GM18511 (cell line): ENCODE data around the gene SEL1L.
"Not testable (repeated sequence)": the region's sequence is repeated elsewhere in the genome, so short reads cannot be mapped to it uniquely, and the experiment has no call there.

Experiments used
- ATAC-seq: cut with Tn5 transposase; IDR thresholded peaks from one replicate; pipeline ENCODE4 v1.9.1; 2021; ENCODE audit warnings: mild to moderate bottlenecking, moderate library complexity; ENCODE audit not compliant: unreplicated experiment

Gene SEL1L

GRCh38 chr14:81449576-81449975 is 84.1 kb downstream of the SEL1L start:
- no peak for ATAC-seq

- no peak for ATAC-seq
Measured at GRCh38 chr14:81449114-81449513, 84.5 kb downstream of the SEL1L start.

GRCh38 chr14:81447021-81447764 is 86.5 kb downstream of the SEL1L start:
- ATAC-seq = no peak

GRCh38 chr14:81446279-81447007 is 87.2 kb downstream of the SEL1L start:
- ATAC-seq = no peak

GRCh38 chr14:81441626-81442134 is 92.0 kb downstream of the SEL1L start:
- ATAC-seq = no peak

- no peak for ATAC-seq
Measured at GRCh38 chr14:81440041-81440440, 93.6 kb downstream of the SEL1L start.

GRCh38 chr14:81437244-81437643 is 96.4 kb downstream of the SEL1L start:
- ATAC-seq = no peak

GRCh38 chr14:81436296-81437138 is 97.1 kb downstream of the SEL1L start:
- ATAC-seq = peak; percentile 80

GRCh38 chr14:81435391-81436295 is 98.0 kb downstream of the SEL1L start:
- ATAC-seq = peak; percentile 57

GRCh38 chr14:81435048-81435390 is 98.6 kb downstream of the SEL1L start:
- ATAC-seq = no peak

GRCh38 chr14:81434230-81434629 is 99.4 kb downstream of the SEL1L start:
- ATAC-seq = no peak

- no peak for ATAC-seq
Measured at GRCh38 chr14:81433378-81433777, 100.3 kb downstream of the SEL1L start.

- no peak for ATAC-seq
Measured at GRCh38 chr14:81432219-81432661, 101.4 kb downstream of the SEL1L start.

GRCh38 chr14:81430235-81430634 is 103.4 kb downstream of the SEL1L start:
- no peak for ATAC-seq

- not testable (repeated sequence) for ATAC-seq
Measured at GRCh38 chr14:81429749-81430148, 103.9 kb downstream of the SEL1L start.

GRCh38 chr14:81429028-81429427 is 104.6 kb downstream of the SEL1L start:
- no peak for ATAC-seq

GRCh38 chr14:81427348-81428058 is 106.2 kb downstream of the SEL1L start:
- ATAC-seq = no peak

GRCh38 chr14:81423504-81423903 is 110.1 kb downstream of the SEL1L start:
- no peak for ATAC-seq
